ENCODE results near the gene RPL10. TPM values are rescaled to one million over a fixed set of nuclear protein-coding genes. Genes with fewer than 3 reads are reported as not detected.

The RPL10 gene
- total and polyA plus RNA-seq, 2 experiments from 2014 or later: 1,435 to 6,561 TPM

DNA sequence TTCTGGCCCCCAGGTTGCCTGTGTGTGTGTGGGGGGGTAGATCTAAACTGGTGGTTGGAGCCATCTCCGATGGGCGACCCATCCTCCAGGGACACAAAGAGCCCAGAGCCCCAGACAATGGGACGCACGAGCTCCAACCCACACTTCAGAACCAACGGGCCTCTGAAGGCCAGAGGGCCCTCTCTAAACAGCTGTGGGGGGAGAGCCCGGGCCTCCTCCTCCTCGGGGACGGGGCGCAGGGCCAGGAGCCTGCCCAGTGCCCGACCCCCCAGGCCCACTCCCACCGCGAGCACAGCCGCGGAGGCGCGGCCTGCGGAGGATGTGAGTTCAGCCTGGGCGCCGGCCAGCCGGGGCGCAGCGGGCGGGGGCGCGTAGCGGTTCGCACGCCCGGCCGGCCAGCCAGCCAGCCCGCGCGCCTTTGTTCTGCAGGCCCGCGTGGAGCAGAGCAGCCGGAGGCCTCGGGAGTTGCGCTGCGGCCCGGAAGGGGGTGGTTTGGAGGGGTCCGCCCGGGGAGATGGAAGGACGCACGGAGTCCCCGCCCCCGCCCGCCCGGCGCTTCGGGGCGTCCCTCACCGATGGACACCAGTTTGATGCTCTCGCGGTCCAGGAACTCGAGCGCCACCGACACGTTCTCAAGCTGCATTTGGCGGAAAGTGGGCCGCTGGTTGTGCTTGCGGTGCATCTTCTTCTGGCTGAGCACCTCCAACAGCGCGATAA, 27.7 kb upstream of the RPL10 start:
- TF ChIP-seq EZH2phosphoT487 (IDR thresholded peaks at IDR 0.05; ENCODE audit: insufficient read depth, low read depth) (no peak), EZH2 (IDR thresholded peaks at IDR 0.05; ENCODE audit: insufficient read depth, poor library complexity, severe bottlenecking) (no peak)
- Histone ChIP-seq H3F3A (ENCODE audit: insufficient read depth) (peaks cover 13% of the 10 kb centered on the region), H3K4me1 (ENCODE audit: insufficient read depth) (0 out of 2 replicates have a peak, but pooled peaks cover 9% of the 10 kb centered on the region), H2AFZ (no peak overlapping the region), H3K9me2 (ENCODE audit: insufficient read depth) (no peaks in the 10 kb centered on the region), H3K9ac (peak overlapping the region; percentile 97), H3K9me3 (ENCODE audit: low read depth) (no peaks in the 10 kb centered on the region), H3K4me2 (ENCODE audit: unreplicated experiment) (peak overlapping the region; percentile 70), H3K4me3 (peak overlapping the region; percentile 92), H3K79me2 (ENCODE audit: insufficient read depth) (peaks cover 57% of the 10 kb centered on the region), H3K27ac (peak overlapping the region; percentile 98), H3K27me3 (replicated peaks; ENCODE audit: insufficient read depth) (no peaks in the 10 kb centered on the region), H3K36me3 (ENCODE audit: low read depth) (peaks cover 4% of the 10 kb centered on the region; the same call in 1 of the 2 replicates), H4K20me1 (ENCODE audit: insufficient read depth) (no peaks in the 10 kb centered on the region)
- 0 to 9% methylated on average over 6 of the region's 63 CpGs for WGBS, 2 experiments (ENCODE audit: low coverage in 1 of 2, low lambda C conversion rate in 2 of 2, missing lambda C conversion rate in 2 of 2)
- DNase-seq: peak; percentile 61
- in situ Hi-C loops (cut with MboI): no loop called here

DNA sequence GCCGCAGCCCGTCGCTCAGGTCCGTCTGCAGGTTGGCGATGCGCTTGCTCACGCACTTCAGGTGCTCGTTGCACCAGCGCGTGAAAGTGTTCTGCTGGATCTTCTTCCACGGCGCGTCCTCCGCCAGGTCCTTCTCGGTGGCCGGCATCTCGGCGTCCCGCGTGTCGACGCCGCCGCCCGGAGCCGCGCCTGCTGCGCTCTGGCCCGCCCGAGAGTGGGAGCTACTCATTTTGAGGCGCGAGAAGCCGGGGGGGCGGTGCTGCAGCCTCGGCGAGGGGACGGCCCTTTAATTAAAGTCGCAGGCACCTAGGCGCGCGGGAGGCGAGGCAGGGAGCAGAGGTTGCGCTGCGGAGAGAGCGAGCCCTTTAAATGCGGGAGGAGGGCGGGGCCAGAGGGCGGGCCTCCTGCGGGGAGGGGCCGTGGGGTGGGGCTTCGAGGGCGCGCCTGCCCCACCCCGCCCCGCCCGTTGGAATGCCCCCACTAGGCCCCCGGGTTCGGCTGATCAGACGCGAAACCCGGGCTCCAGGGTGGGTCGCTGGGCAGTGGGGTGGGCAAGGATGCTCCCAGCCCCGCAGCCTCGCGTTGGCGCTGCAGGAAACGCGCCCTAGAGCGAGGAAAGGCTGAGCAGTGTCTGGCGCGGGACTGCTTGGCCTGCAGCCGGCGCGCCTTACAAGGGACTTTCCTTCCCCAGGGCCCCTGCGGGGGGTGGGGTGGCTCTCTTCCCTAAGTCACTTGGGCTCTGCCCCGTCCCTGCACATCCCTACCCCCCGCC, 27.0 kb upstream of the RPL10 start:
- TF ChIP-seq EZH2 (IDR thresholded peaks at IDR 0.05; ENCODE audit: insufficient read depth, poor library complexity, severe bottlenecking) (no peak), EZH2phosphoT487 (IDR thresholded peaks at IDR 0.05; ENCODE audit: insufficient read depth, low read depth) (no peak)
- peak; percentile 96 for DNase-seq
- Histone ChIP-seq H3K79me2 (ENCODE audit: insufficient read depth) (peaks cover 49% of the 10 kb centered on the region), H3K27ac (peak overlapping the region; percentile 98), H3F3A (ENCODE audit: insufficient read depth) (peaks cover 13% of the 10 kb centered on the region), H3K9ac (peak overlapping the region; percentile 97), H3K9me3 (ENCODE audit: low read depth) (no peaks in the 10 kb centered on the region), H3K4me3 (peak overlapping the region; percentile 92), H3K9me2 (ENCODE audit: insufficient read depth) (no peaks in the 10 kb centered on the region), H3K4me2 (ENCODE audit: unreplicated experiment) (peak overlapping the region; percentile 70), H3K4me1 (ENCODE audit: insufficient read depth) (0 out of 2 replicates have a peak, but pooled peaks cover 9% of the 10 kb centered on the region), H4K20me1 (ENCODE audit: insufficient read depth) (no peaks in the 10 kb centered on the region), H3K27me3 (replicated peaks; ENCODE audit: insufficient read depth) (no peaks in the 10 kb centered on the region), H3K36me3 (ENCODE audit: low read depth) (peaks cover 4% of the 10 kb centered on the region; the same call in 1 of the 2 replicates), H2AFZ (no peak overlapping the region)
- in situ Hi-C loops (cut with MboI): no loop called here
- 0% methylated on average over 2 to 9 of the region's 77 CpGs for WGBS, 2 experiments (ENCODE audit: low coverage in 1 of 2, low lambda C conversion rate in 2 of 2, missing lambda C conversion rate in 2 of 2)

DNA sequence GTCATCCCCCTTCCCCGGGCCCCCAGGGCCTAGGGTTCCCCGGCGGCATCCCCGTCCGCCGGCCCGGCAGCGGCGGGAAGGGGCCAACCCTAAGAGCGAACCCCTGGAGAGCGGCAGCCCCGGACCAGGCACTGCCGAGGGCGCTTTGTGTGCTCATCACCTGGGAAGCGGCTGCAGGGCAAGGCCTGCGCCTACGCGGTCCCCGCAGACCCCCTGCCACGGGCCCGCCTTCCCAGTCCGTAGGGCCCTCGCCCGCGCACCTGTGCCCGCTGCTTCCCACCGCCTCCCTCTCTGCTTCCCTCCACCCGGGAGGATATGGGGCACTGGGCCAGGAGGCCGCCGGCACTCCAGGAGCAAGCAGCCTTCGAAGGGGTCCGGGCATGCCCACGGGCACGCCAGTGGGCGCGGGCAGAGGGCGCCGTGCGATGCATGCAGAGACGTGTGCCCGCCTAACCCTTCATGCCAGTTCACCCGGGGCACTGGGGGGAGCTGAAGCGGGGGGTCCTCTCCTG, 26.3 kb upstream of the RPL10 start:
- Histone ChIP-seq H3K4me2 (ENCODE audit: unreplicated experiment) (peak overlapping the region; percentile 52), H3K4me3 (peak overlapping the region; percentile 73), H3K9me2 (ENCODE audit: insufficient read depth) (no peaks in the 10 kb centered on the region), H3K9me3 (ENCODE audit: low read depth) (no peaks in the 10 kb centered on the region), H4K20me1 (ENCODE audit: insufficient read depth) (no peaks in the 10 kb centered on the region), H3K27me3 (replicated peaks; ENCODE audit: insufficient read depth) (no peaks in the 10 kb centered on the region), H3K79me2 (ENCODE audit: insufficient read depth) (peaks cover 43% of the 10 kb centered on the region), H3F3A (ENCODE audit: insufficient read depth) (peaks cover 10% of the 10 kb centered on the region), H3K4me1 (ENCODE audit: insufficient read depth) (0 out of 2 replicates have a peak, but pooled peaks cover 8% of the 10 kb centered on the region), H2AFZ (no peak overlapping the region), H3K27ac (peak overlapping the region; percentile 37; the same call in 1 of the 2 replicates), H3K36me3 (ENCODE audit: low read depth) (peaks cover 4% of the 10 kb centered on the region; the same call in 1 of the 2 replicates), H3K9ac (peak overlapping the region; percentile 65)
- in situ Hi-C loops (cut with MboI): no loop called here
- no peak for DNase-seq
- 3 to 12% methylated on average over 5 to 13 of the region's 43 CpGs for WGBS, 2 experiments (ENCODE audit: low coverage in 1 of 2, low lambda C conversion rate in 2 of 2, missing lambda C conversion rate in 2 of 2)
- TF ChIP-seq EZH2 (IDR thresholded peaks at IDR 0.05; ENCODE audit: insufficient read depth, poor library complexity, severe bottlenecking): no peak
- no peak for TF ChIP-seq EZH2phosphoT487 (IDR thresholded peaks at IDR 0.05; ENCODE audit: insufficient read depth, low read depth)

DNA sequence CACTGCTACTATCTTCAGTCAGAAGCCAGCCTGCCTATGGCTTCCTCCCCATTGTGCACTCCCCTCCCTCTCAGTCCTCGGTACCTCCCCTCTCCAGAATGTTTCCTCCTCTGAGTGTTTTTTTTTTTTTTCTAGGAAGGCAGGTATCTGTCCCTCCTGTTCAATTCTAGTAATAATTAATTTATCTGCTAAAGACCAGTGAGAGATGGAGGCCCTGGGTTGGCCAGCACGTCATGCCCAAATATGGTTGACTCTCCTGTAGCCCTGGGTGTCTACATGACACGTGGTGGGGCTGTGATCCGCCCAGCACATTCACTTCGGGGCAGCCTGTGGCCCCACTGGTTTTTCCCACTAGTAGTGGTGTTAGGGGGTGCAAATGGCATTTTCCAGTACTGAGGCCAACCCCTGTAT, 25.6 kb upstream of the RPL10 start:
- H3K79me2 ChIP-seq (ENCODE audit: insufficient read depth): peaks cover 35% of the 10 kb centered on the region
- peak overlapping the region; percentile 72 for H3K9ac ChIP-seq
- DNase-seq: peak; percentile 68
- H3K36me3 ChIP-seq (ENCODE audit: low read depth): peaks cover 4% of the 10 kb centered on the region; the same call in 1 of the 2 replicates
- 0 out of 2 replicates have a peak, but pooled peaks cover 6% of the 10 kb centered on the region for H3K4me1 ChIP-seq (ENCODE audit: insufficient read depth)
- no peak overlapping the region for H2AFZ ChIP-seq
- no peaks in the 10 kb centered on the region for H4K20me1 ChIP-seq (ENCODE audit: insufficient read depth)
- peaks cover 6% of the 10 kb centered on the region; the same call in 1 of the 2 replicates for H3F3A ChIP-seq (ENCODE audit: insufficient read depth)
- TF ChIP-seq EZH2 (IDR thresholded peaks at IDR 0.05; ENCODE audit: insufficient read depth, poor library complexity, severe bottlenecking): no peak
- no peak for TF ChIP-seq EZH2phosphoT487 (IDR thresholded peaks at IDR 0.05; ENCODE audit: insufficient read depth, low read depth)
- in situ Hi-C loops (cut with MboI): no loop called here
- 25 to 30% methylated on average over 5 of the region's 5 CpGs for WGBS, 2 experiments (ENCODE audit: low coverage in 1 of 2, low lambda C conversion rate in 2 of 2, missing lambda C conversion rate in 2 of 2)
- H3K27ac ChIP-seq: peak overlapping the region; percentile 40
- H3K4me3 ChIP-seq: peak overlapping the region; percentile 73
- H3K9me2 ChIP-seq (ENCODE audit: insufficient read depth): no peaks in the 10 kb centered on the region
- no peaks in the 10 kb centered on the region for H3K9me3 ChIP-seq (ENCODE audit: low read depth)
- H3K4me2 ChIP-seq (ENCODE audit: unreplicated experiment): no peak overlapping the region
- H3K27me3 ChIP-seq (replicated peaks; ENCODE audit: insufficient read depth): no peaks in the 10 kb centered on the region
